HepG2 (cell line): ENCODE measurements around the gene SLC6A16. TPM values are rescaled to one million over a fixed set of nuclear protein-coding genes. Genes with fewer than 3 reads are reported as not detected.

Experiments
- AGO2 ChIP-seq: fragments of 200-400 bp; formaldehyde crosslinking; optimal IDR thresholded peaks from 2 replicates; pipeline ENCODE3; 2017; ENCODE audit warnings: mild to moderate bottlenecking, low read depth, low read length, moderate library complexity
- BCLAF1 ChIP-seq: fragments of 450-650 bp; IDR thresholded peaks from 2 replicates; pipeline ENCODE4 v1.6.1; 2017; ENCODE audit warnings: mild to moderate bottlenecking
- FLYWCH1 ChIP-seq: sonication (generic); formaldehyde crosslinking; IDR thresholded peaks from 2 replicates; pipeline ENCODE4 v1.8.1; 2023; ENCODE audit warnings: mild to moderate bottlenecking, missing genetic modification reagents
- PAWR ChIP-seq: sonication (generic); formaldehyde crosslinking; IDR thresholded peaks from 2 replicates; pipeline ENCODE4 v1.4.0; 2020; ENCODE audit warnings: missing genetic modification reagents, mild to moderate bottlenecking, borderline replicate concordance
- RBFOX2 ChIP-seq: fragments of 200-400 bp; formaldehyde crosslinking; IDR thresholded peaks from 2 replicates; pipeline ENCODE4 v1.6.1; 2017; ENCODE audit warnings: low read depth, mild to moderate bottlenecking, low read length
- SUZ12 ChIP-seq: fragments of 150-350 bp; IDR thresholded peaks from 2 replicates; pipeline ENCODE4 v1.6.1; 2014; ENCODE audit warnings: low read depth, low read length
- TRIM24 ChIP-seq: sonication (generic); formaldehyde crosslinking; IDR thresholded peaks from 2 replicates; pipeline ENCODE4 v1.8.0; 2022; ENCODE audit warnings: mild to moderate bottlenecking, missing genetic modification reagents
- U2AF2 ChIP-seq: fragments of 200-400 bp; formaldehyde crosslinking; IDR thresholded peaks from 2 replicates; pipeline ENCODE4 v1.6.1; 2017; ENCODE audit warnings: low read depth, mild to moderate bottlenecking, low read length
- ZFX ChIP-seq: sonication (generic); formaldehyde crosslinking; IDR thresholded peaks from 2 replicates; pipeline ENCODE4 v1.4.0; 2020; ENCODE audit warnings: mild to moderate bottlenecking, low read depth, missing genetic modification reagents, moderate library complexity
- ZNF441 ChIP-seq: sonication (generic); formaldehyde crosslinking; IDR thresholded peaks from 2 replicates; pipeline ENCODE4 v1.7.0; 2021; ENCODE audit warnings: missing genetic modification reagents, borderline replicate concordance
- ZNF740 ChIP-seq: sonication (generic); formaldehyde crosslinking; IDR thresholded peaks from 2 replicates; pipeline ENCODE4 v1.4.0; 2020; ENCODE audit warnings: missing genetic modification reagents
- ZNF782 ChIP-seq: sonication (generic); formaldehyde crosslinking; IDR thresholded peaks from 2 replicates; pipeline ENCODE4 v1.4.0; 2020; ENCODE audit warnings: missing genetic modification reagents, mild to moderate bottlenecking, borderline replicate concordance
- ZXDC ChIP-seq: sonication (generic); formaldehyde crosslinking; IDR thresholded peaks from 2 replicates; pipeline ENCODE4 v1.5.0; 2020; ENCODE audit warnings: mild to moderate bottlenecking, missing genetic modification reagents
- polyA plus RNA-seq, 8 experiments: library from polyadenylated mRNA; depleted of rRNA in 3 of 8; stranded (reverse) in 7 of 8; unstranded in 1 of 8; fragments of >200 nt; fragmentation: Illumina TruSeq in 4 of 8; extraction: Trizol in 4 of 8; gene quantifications; 2 replicates each; pipeline versions ENCODE4 v1.2.1 to v1.2.3, GENCODE V29; 2011 to 2016; ENCODE audit warnings: low read depth in 4 of 8, missing spikeins in 1 of 8, mixed read lengths in 1 of 8; ENCODE audit not compliant: insufficient read depth in 1 of 8
- total RNA-seq, 5 experiments: library from RNA; depleted of rRNA; stranded (reverse); fragments of >200 nt; fragmentation: Illumina TruSeq; extraction: Trizol; gene quantifications; 2 replicates each; pipeline ENCODE4 v1.2.3, GENCODE V29; 2016; ENCODE audit warnings: low read depth in 1 of 5
- TF ChIP-seq, protein P1 (sequence below): sonication (generic); formaldehyde crosslinking; IDR thresholded peaks from 2 replicates; pipeline ENCODE4 v1.4.0; 2020; ENCODE audit warnings: missing genetic modification reagents
- TF ChIP-seq, protein P2 (sequence below): sonication (generic); formaldehyde crosslinking; IDR thresholded peaks from 2 replicates; pipeline ENCODE4 v1.4.0; 2020; ENCODE audit warnings: missing genetic modification reagents

SLC6A16 gene
- total and polyA plus RNA-seq, 2 of the 13 experiments (the other 11 are each of a cell fraction or from before 2014, with no cell fraction given), result 0.07 to 0.18 TPM

DNA sequence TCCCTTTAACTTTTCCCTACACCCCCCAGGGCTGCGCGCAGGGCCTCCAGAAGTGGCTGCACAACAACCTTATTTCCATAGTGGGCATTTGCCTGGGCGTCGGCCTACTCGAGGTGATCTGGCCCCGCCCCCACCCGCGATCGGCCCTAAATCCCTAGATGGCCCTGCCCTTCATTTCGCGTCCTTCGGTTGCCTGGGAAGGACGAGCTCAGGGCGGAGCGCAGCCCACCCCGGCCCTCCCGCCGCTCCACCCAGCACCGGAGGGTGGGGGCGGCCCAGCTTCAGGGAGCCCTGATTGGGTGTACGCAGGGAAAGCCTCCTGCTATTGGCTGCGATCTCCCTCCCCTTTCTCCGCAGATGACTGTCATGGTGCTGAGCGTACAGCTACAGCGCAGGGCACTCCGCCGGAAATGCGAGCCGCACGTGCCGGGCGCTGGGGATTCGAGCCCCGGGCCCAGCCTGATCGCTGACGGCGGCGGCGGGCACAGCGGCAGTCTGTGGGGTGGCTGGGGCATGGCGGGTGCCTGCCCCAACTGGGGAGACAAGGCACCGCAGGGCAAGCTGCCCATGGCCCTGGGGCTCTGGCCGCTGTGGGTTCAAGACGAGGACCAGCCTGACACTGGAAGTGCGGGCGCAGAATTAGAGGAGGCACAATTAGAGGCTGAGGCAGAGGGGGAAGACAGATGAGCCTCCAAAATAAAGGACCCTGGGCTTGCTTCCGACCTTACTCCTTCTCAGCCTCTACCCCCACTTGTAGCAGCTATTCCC lies 14.5 kb upstream of the SLC6A16 start (continued):
- TF ChIP-seq, protein P1, sequence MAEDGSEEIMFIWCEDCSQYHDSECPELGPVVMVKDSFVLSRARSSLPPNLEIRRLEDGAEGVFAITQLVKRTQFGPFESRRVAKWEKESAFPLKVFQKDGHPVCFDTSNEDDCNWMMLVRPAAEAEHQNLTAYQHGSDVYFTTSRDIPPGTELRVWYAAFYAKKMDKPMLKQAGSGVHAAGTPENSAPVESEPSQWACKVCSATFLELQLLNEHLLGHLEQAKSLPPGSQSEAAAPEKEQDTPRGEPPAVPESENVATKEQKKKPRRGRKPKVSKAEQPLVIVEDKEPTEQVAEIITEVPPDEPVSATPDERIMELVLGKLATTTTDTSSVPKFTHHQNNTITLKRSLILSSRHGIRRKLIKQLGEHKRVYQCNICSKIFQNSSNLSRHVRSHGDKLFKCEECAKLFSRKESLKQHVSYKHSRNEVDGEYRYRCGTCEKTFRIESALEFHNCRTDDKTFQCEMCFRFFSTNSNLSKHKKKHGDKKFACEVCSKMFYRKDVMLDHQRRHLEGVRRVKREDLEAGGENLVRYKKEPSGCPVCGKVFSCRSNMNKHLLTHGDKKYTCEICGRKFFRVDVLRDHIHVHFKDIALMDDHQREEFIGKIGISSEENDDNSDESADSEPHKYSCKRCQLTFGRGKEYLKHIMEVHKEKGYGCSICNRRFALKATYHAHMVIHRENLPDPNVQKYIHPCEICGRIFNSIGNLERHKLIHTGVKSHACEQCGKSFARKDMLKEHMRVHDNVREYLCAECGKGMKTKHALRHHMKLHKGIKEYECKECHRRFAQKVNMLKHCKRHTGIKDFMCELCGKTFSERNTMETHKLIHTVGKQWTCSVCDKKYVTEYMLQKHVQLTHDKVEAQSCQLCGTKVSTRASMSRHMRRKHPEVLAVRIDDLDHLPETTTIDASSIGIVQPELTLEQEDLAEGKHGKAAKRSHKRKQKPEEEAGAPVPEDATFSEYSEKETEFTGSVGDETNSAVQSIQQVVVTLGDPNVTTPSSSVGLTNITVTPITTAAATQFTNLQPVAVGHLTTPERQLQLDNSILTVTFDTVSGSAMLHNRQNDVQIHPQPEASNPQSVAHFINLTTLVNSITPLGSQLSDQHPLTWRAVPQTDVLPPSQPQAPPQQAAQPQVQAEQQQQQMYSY (CRISPR knock-in tag), result no peak
- TF ChIP-seq TRIM24 (CRISPR knock-in tag) (no peak), ZXDC (CRISPR knock-in tag) (no peak), BCLAF1 (no peak), ZNF782 (CRISPR knock-in tag) (no peak), RBFOX2 (0 out of 2 replicates have a peak, but pooled peaks have one; percentile 24), ZNF441 (no peak), FLYWCH1 (CRISPR knock-in tag) (no peak), ZNF740 (CRISPR knock-in tag) (no peak), PAWR (no peak), U2AF2 (no peak), AGO2 (peak; percentile 81), ZFX (CRISPR knock-in tag) (no peak), SUZ12 (no peak)
- TF ChIP-seq, protein P2, sequence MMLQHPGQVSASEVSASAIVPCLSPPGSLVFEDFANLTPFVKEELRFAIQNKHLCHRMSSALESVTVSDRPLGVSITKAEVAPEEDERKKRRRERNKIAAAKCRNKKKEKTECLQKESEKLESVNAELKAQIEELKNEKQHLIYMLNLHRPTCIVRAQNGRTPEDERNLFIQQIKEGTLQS, result no peak
